ENCODE data around the gene FNDC1.

FNDC1 gene

GRCh38 chr6:159204605-159205004 lies 35.4 kb downstream of the FNDC1 start:
- no peak for DNase-seq (ENCODE audit: low read depth in 2 of 2, low spot score in 1 of 2)

GRCh38 chr6:159212028-159212427 lies 42.8 kb downstream of the FNDC1 start:
- DNase-seq (ENCODE audit: low read depth in 2 of 2, low spot score in 1 of 2), result no peak

- no peak for DNase-seq (ENCODE audit: low read depth in 2 of 2, low spot score in 1 of 2)
Measured at GRCh38 chr6:159212525-159213280, 43.5 kb downstream of the FNDC1 start.

GRCh38 chr6:159213405-159213804 lies 44.2 kb downstream of the FNDC1 start:
- no peak for DNase-seq (ENCODE audit: low read depth in 2 of 2, low spot score in 1 of 2)

GRCh38 chr6:159214281-159214680 lies 45.1 kb downstream of the FNDC1 start:
- DNase-seq (ENCODE audit: low read depth in 2 of 2, low spot score in 1 of 2), result no peak

GRCh38 chr6:159217595-159218275 lies 48.5 kb downstream of the FNDC1 start:
- DNase-seq (ENCODE audit: low read depth in 2 of 2, low spot score in 1 of 2), result no peak

GRCh38 chr6:159220093-159220492 lies 50.9 kb downstream of the FNDC1 start:
- DNase-seq (ENCODE audit: low read depth in 2 of 2, low spot score in 1 of 2), result no peak

GRCh38 chr6:159221486-159222170 lies 52.4 kb downstream of the FNDC1 start:
- DNase-seq (ENCODE audit: low read depth in 2 of 2, low spot score in 1 of 2), result no peak

- no peak for DNase-seq (ENCODE audit: low read depth in 2 of 2, low spot score in 1 of 2)
Measured at GRCh38 chr6:159224452-159224851, 55.3 kb downstream of the FNDC1 start.

- no peak for DNase-seq (ENCODE audit: low read depth in 2 of 2, low spot score in 1 of 2)
Measured at GRCh38 chr6:159229651-159230051, 60.5 kb downstream of the FNDC1 start.

- DNase-seq (ENCODE audit: low read depth in 2 of 2, low spot score in 1 of 2), result no peak
Measured at GRCh38 chr6:159232106-159232645, 63.0 kb downstream of the FNDC1 start.

GRCh38 chr6:159232751-159233150 lies 63.6 kb downstream of the FNDC1 start:
- DNase-seq (ENCODE audit: low read depth in 2 of 2, low spot score in 1 of 2), result no peak

GRCh38 chr6:159233365-159234101 lies 64.3 kb downstream of the FNDC1 start:
- no peak for DNase-seq (ENCODE audit: low read depth in 2 of 2, low spot score in 1 of 2)

GRCh38 chr6:159234102-159234553 lies 64.9 kb downstream of the FNDC1 start:
- no peak for DNase-seq (ENCODE audit: low read depth in 2 of 2, low spot score in 1 of 2)

- DNase-seq (ENCODE audit: low read depth in 2 of 2, low spot score in 1 of 2), result no peak
Measured at GRCh38 chr6:159238920-159239558, 69.8 kb downstream of the FNDC1 start.

GRCh38 chr6:159249128-159249527 lies 79.9 kb downstream of the FNDC1 start:
- DNase-seq (ENCODE audit: low read depth in 2 of 2, low spot score in 1 of 2), result no peak

GRCh38 chr6:159249752-159250151 lies 80.6 kb downstream of the FNDC1 start:
- DNase-seq (ENCODE audit: low read depth in 2 of 2, low spot score in 1 of 2), result no peak

GRCh38 chr6:159250633-159251032 lies 81.4 kb downstream of the FNDC1 start:
- no peak for DNase-seq (ENCODE audit: low read depth in 2 of 2, low spot score in 1 of 2)

- DNase-seq (ENCODE audit: low read depth in 2 of 2, low spot score in 1 of 2), result no peak
Measured at GRCh38 chr6:159252955-159253508, 83.8 kb downstream of the FNDC1 start.

GRCh38 chr6:159254186-159254585 lies 85.0 kb downstream of the FNDC1 start:
- no peak for DNase-seq (ENCODE audit: low read depth in 2 of 2, low spot score in 1 of 2)

Measured in stimulated activated CD8-positive, alpha-beta memory T cell treated with anti-CD3 and anti-CD28 coated beads, Interleukin-4, amount 100 ng/mL, for 4 hours (primary cell).